Measurements from ENCODE around the gene DENND2C.

DNA sequence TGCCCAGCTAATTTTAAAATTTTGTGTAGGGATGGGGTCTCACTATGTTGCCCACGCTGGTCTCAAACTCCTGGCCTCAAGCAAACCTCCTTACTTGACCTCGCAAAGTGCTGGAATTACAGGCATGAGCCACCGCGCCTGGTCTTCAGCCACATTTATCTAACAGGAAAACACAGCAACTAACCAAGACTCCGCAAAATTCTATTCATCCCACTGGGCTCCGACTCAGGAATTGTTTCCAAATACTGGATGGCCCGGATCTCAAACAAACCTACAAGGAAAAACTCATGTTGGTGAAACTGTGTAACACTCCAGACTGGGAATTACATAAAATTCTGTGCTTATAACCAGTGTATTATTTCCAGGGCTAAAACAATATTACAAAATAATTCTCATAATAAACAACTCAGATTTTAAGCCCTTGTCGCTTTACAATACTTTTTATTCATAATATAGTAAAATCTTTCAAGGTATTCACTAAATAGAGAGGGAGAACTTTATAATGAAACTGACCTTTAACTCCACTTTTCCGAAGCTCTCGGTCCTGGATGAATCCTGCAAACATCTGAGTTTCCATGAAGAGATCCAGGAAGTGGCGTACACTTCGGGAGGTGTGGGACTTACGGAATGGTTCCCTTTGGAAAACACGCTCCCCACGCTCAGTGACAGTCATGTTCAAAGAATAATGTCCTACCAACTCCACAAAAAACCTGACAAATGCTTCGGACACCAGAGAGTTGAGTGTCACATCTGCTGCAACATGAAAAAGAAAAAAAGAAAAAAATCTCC is 82.5 kb downstream of the DENND2C start:
- no peak for TF ChIP-seq POLR2A (IDR thresholded peaks at IDR 0.05; ENCODE audit: low read length)
- no peak for TF ChIP-seq GATA1 (IDR thresholded peaks at IDR 0.05; ENCODE audit: low read depth, low read length)

All from erythroblast (primary cell).